ENCODE data around the gene LACTBL1.

Gene LACTBL1

GRCh38 chr1:22915816-22916470 lies 56.7 kb downstream of the LACTBL1 start:
- H3K36me3 ChIP-seq (ENCODE audit: insufficient read depth, insufficient read length, low read length) = no peaks in the 10 kb centered on the region
- TF ChIP-seq ZNF274 (IDR thresholded peaks at IDR 0.05; ENCODE audit: low read depth, low read length) (no peak), SUZ12 (IDR thresholded peaks at IDR 0.05; ENCODE audit: extremely low read depth, insufficient read depth, insufficient read length) (no peak), YY1 (IDR thresholded peaks at IDR 0.05; ENCODE audit: insufficient read depth, insufficient read length) (no peak)
- peaks cover 4% of the 10 kb centered on the region for H3K4me1 ChIP-seq (ENCODE audit: insufficient read depth, insufficient read length)
- no peak overlapping the region for H3K4me3 ChIP-seq (ENCODE audit: insufficient read length, low read depth)
- H3K9ac ChIP-seq (ENCODE audit: insufficient read length, low read depth) = no peak overlapping the region
- H3K27me3 ChIP-seq (ENCODE audit: insufficient read depth, insufficient read length) = no peaks in the 10 kb centered on the region
- H3K9me3 ChIP-seq (ENCODE audit: insufficient read depth, low read length) = no peaks in the 10 kb centered on the region
- no peak for DNase-seq (ENCODE audit: low read depth, low spot score)

- no peak for DNase-seq (ENCODE audit: low read depth, low spot score)
- Histone ChIP-seq H3K4me1 (ENCODE audit: insufficient read depth, insufficient read length) (peaks cover 4% of the 10 kb centered on the region), H3K27me3 (ENCODE audit: insufficient read depth, insufficient read length) (no peaks in the 10 kb centered on the region), H3K9me3 (ENCODE audit: insufficient read depth, low read length) (no peaks in the 10 kb centered on the region), H3K9ac (ENCODE audit: insufficient read length, low read depth) (no peak overlapping the region), H3K36me3 (ENCODE audit: insufficient read depth, insufficient read length, low read length) (no peaks in the 10 kb centered on the region), H3K4me3 (ENCODE audit: insufficient read length, low read depth) (no peak overlapping the region)
- TF ChIP-seq ZNF274 (IDR thresholded peaks at IDR 0.05; ENCODE audit: low read depth, low read length) (no peak), SUZ12 (IDR thresholded peaks at IDR 0.05; ENCODE audit: extremely low read depth, insufficient read depth, insufficient read length) (no peak), YY1 (IDR thresholded peaks at IDR 0.05; ENCODE audit: insufficient read depth, insufficient read length) (no peak)
Measured at GRCh38 chr1:22915231-22915630, 57.4 kb downstream of the LACTBL1 start.

- Histone ChIP-seq H3K9ac (ENCODE audit: insufficient read length, low read depth) (no peak overlapping the region), H3K4me1 (ENCODE audit: insufficient read depth, insufficient read length) (peaks cover 4% of the 10 kb centered on the region), H3K36me3 (ENCODE audit: insufficient read depth, insufficient read length, low read length) (no peaks in the 10 kb centered on the region), H3K9me3 (ENCODE audit: insufficient read depth, low read length) (no peaks in the 10 kb centered on the region), H3K4me3 (ENCODE audit: insufficient read length, low read depth) (no peak overlapping the region), H3K27me3 (ENCODE audit: insufficient read depth, insufficient read length) (no peaks in the 10 kb centered on the region)
- TF ChIP-seq ZNF274 (IDR thresholded peaks at IDR 0.05; ENCODE audit: low read depth, low read length) (no peak), SUZ12 (IDR thresholded peaks at IDR 0.05; ENCODE audit: extremely low read depth, insufficient read depth, insufficient read length) (no peak), YY1 (IDR thresholded peaks at IDR 0.05; ENCODE audit: insufficient read depth, insufficient read length) (no peak)
- no peak for DNase-seq (ENCODE audit: low read depth, low spot score)
Measured at GRCh38 chr1:22914633-22915217, 57.9 kb downstream of the LACTBL1 start.

GRCh38 chr1:22914156-22914555 lies 58.5 kb downstream of the LACTBL1 start:
- Histone ChIP-seq H3K9me3 (ENCODE audit: insufficient read depth, low read length) (no peaks in the 10 kb centered on the region), H3K27me3 (ENCODE audit: insufficient read depth, insufficient read length) (no peaks in the 10 kb centered on the region), H3K4me3 (ENCODE audit: insufficient read length, low read depth) (no peak overlapping the region), H3K36me3 (ENCODE audit: insufficient read depth, insufficient read length, low read length) (no peaks in the 10 kb centered on the region), H3K4me1 (ENCODE audit: insufficient read depth, insufficient read length) (peaks cover 4% of the 10 kb centered on the region), H3K9ac (ENCODE audit: insufficient read length, low read depth) (no peak overlapping the region)
- no peak for DNase-seq (ENCODE audit: low read depth, low spot score)
- no peak for TF ChIP-seq YY1 (IDR thresholded peaks at IDR 0.05; ENCODE audit: insufficient read depth, insufficient read length)
- TF ChIP-seq ZNF274 (IDR thresholded peaks at IDR 0.05; ENCODE audit: low read depth, low read length) = no peak
- no peak for TF ChIP-seq SUZ12 (IDR thresholded peaks at IDR 0.05; ENCODE audit: extremely low read depth, insufficient read depth, insufficient read length)

GRCh38 chr1:22913421-22914141 lies 59.1 kb downstream of the LACTBL1 start:
- Histone ChIP-seq H3K27me3 (ENCODE audit: insufficient read depth, insufficient read length) (no peaks in the 10 kb centered on the region), H3K4me3 (ENCODE audit: insufficient read length, low read depth) (no peak overlapping the region), H3K9me3 (ENCODE audit: insufficient read depth, low read length) (no peaks in the 10 kb centered on the region), H3K36me3 (ENCODE audit: insufficient read depth, insufficient read length, low read length) (no peaks in the 10 kb centered on the region), H3K4me1 (ENCODE audit: insufficient read depth, insufficient read length) (peaks cover 4% of the 10 kb centered on the region), H3K9ac (ENCODE audit: insufficient read length, low read depth) (no peak overlapping the region)
- TF ChIP-seq ZNF274 (IDR thresholded peaks at IDR 0.05; ENCODE audit: low read depth, low read length) (no peak), SUZ12 (IDR thresholded peaks at IDR 0.05; ENCODE audit: extremely low read depth, insufficient read depth, insufficient read length) (no peak), YY1 (IDR thresholded peaks at IDR 0.05; ENCODE audit: insufficient read depth, insufficient read length) (no peak)
- no peak for DNase-seq (ENCODE audit: low read depth, low spot score)

- Histone ChIP-seq H3K36me3 (ENCODE audit: insufficient read depth, insufficient read length, low read length) (no peaks in the 10 kb centered on the region), H3K9ac (ENCODE audit: insufficient read length, low read depth) (no peak overlapping the region), H3K9me3 (ENCODE audit: insufficient read depth, low read length) (no peaks in the 10 kb centered on the region), H3K4me1 (ENCODE audit: insufficient read depth, insufficient read length) (peaks cover 4% of the 10 kb centered on the region), H3K27me3 (ENCODE audit: insufficient read depth, insufficient read length) (no peaks in the 10 kb centered on the region), H3K4me3 (ENCODE audit: insufficient read length, low read depth) (no peak overlapping the region)
- no peak for TF ChIP-seq SUZ12 (IDR thresholded peaks at IDR 0.05; ENCODE audit: extremely low read depth, insufficient read depth, insufficient read length)
- no peak for TF ChIP-seq YY1 (IDR thresholded peaks at IDR 0.05; ENCODE audit: insufficient read depth, insufficient read length)
- TF ChIP-seq ZNF274 (IDR thresholded peaks at IDR 0.05; ENCODE audit: low read depth, low read length) = no peak
- DNase-seq (ENCODE audit: low read depth, low spot score) = no peak
Measured at GRCh38 chr1:22912311-22912710, 60.4 kb downstream of the LACTBL1 start.

- Histone ChIP-seq H3K4me3 (ENCODE audit: insufficient read length, low read depth) (no peak overlapping the region), H3K4me1 (ENCODE audit: insufficient read depth, insufficient read length) (peaks cover 4% of the 10 kb centered on the region), H3K27me3 (ENCODE audit: insufficient read depth, insufficient read length) (no peaks in the 10 kb centered on the region), H3K9ac (ENCODE audit: insufficient read length, low read depth) (no peak overlapping the region), H3K36me3 (ENCODE audit: insufficient read depth, insufficient read length, low read length) (no peaks in the 10 kb centered on the region), H3K9me3 (ENCODE audit: insufficient read depth, low read length) (no peaks in the 10 kb centered on the region)
- no peak for DNase-seq (ENCODE audit: low read depth, low spot score)
- no peak for TF ChIP-seq SUZ12 (IDR thresholded peaks at IDR 0.05; ENCODE audit: extremely low read depth, insufficient read depth, insufficient read length)
- no peak for TF ChIP-seq YY1 (IDR thresholded peaks at IDR 0.05; ENCODE audit: insufficient read depth, insufficient read length)
- no peak for TF ChIP-seq ZNF274 (IDR thresholded peaks at IDR 0.05; ENCODE audit: low read depth, low read length)
Measured at GRCh38 chr1:22910986-22911651, 61.5 kb downstream of the LACTBL1 start.

Data from NT2/D1 (cell line).